Fibroblast of upper back skin (primary cell): ENCODE measurements around the gene TPPP3.

Source experiments
- DNase-seq: peaks from one replicate; pipeline ENCODE4 v3.0.0-alpha.2; 2013

Gene TPPP3

DNA sequence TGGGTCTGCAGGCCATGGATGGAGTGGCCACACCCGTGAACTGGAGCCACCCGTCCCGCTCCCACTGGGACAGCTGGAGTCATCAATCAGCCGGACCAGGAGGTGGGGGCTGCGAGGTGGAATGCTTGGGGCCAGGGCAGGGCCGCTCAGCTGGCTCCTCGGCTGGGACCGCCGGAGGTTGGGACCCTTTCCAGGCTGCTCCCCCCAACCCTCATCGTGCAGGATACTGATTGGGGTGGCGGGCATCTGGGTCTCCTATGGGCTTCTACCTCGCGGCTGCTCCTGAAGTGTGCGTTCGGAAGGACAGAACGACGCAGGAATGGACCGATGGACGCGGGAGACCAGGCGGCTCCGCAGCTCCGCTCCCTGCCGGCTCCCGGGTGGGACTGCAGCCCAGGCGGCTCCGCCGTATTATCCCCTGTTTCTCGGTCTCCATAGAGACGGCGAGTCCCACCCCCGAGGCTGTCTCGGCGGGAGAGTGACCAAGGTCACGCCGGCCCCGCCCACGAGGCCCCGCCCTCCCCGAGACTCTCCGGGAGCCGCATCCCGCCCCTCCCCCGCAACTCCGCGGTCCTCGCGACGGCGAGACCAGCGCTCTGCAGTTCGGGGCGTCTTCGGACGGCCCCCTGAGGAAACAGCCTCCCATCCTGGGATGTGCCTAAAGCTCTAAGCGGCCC lies at the start of gene TPPP3:
Gene TPPP3, minus strand, starts transcription at position 388 of the 677 bp plus-strand sequence. CDS start 2,387 bp downstream, outside the sequence.
- peak; percentile 64 for DNase-seq

GRCh38 chr16:67442581-67443255 lies 49.4 kb upstream of the TPPP3 start:
- DNase-seq, result no peak

DNA sequence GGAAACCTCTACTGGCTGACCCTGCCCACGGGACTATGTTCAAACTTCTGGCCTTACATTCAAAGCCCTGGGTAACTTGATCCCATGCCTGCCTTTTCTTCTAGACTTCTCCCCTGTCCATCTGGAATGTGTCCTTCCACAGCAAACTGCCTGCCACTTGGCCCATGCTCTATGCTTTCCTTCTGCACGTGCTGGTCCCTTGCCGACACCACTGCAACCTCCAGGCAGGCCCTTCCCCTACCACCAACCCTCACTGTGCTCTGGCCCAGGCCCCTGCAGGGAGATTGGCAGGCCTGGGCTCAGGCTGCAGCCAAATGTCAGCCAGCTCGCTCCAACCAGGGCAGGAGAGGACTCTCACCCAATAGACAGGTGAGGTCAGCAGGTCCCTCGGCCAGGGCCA lies 48.6 kb upstream of the TPPP3 start:
- DNase-seq, result no peak

GRCh38 chr16:67441271-67441753 lies 48.0 kb upstream of the TPPP3 start:
- DNase-seq, result no peak

DNA sequence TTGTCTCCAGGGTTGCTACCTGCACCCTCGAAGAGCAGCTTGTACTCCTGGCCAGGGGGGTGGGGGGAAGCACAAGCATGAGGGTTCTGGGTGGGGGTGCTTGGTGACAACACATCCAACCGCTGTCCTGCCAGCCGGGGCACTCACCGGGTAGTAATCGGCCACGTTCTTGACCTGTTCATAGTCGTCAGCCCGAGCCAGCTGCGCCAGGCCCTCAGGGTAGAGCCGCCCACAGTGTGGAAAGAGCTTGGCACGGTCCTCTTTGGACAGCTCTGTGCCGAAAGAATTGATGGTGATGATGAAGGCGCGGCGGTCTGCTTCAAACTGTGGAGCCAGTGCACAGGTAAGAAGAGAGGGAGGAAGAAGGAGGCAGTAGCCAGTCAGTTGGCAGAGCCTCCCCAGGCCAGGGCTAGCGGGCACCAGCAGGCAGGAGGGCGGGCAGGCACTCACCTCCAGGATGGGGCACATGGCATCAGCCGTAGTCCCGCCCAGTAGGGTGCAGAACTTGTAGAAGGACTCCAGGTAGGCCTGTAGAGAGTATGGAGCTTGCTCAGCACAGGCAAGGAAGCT lies 45.6 kb upstream of the TPPP3 start:
- DNase-seq, result no peak

DNA sequence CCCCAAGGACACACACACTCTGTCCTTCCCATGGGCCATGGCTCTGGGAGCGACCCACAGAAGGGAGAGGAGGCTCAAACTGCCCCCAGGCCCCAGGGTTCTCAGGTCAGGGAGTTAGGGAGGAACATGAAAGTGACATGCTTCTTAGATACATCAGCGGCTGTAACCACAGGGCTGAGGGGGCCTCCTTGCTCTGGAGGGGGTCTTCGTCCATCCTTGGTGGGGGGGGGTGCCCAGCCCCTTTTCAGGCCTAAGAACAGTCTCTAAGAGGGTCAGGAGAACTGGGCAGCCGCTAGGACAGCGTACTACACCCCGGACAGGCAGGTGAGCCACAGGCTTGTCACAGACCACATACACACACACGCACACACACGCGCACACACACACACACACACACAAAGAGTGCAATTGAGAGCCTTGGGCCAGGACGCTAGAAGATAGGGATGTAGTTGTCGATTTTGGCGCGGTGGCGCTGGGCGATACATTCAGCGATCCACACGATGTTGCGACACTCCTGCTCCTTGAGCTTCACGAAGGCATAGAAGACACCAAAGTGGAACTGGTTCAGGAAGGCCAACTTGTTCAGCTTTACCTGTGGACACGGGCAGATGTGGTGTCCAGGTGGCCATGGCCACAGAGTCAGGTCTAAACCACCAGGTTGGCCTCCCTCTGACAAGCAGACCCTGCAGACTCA lies 44.9 kb upstream of the TPPP3 start:
- no peak for DNase-seq

DNA sequence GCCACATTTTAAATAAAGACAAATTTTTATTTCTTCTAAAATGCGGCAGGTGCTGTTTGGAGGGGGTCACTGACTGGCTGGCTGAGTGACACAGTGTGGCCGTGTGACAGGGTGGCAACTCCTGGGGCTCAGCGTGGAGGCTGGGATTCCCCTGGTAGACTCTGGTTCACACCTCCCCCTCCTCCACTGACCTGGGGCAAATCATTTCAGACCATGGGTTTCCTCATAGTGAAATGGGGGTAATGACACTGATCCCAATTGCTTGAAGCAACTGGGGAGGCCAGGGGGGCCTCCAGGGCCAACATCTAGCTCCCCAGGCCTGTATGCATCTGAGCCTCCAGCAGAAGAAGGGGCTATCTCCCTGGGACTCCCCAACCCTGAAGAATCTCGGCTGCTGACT lies 44.2 kb upstream of the TPPP3 start:
- DNase-seq, result no peak

- DNase-seq, result no peak
These were observed 43.4 kb upstream of the TPPP3 start for GRCh38 chr16:67436640-67437193.

- DNase-seq, result no peak
These were observed 42.5 kb upstream of the TPPP3 start for GRCh38 chr16:67435758-67436164.

- DNase-seq, result no peak
These were observed 39.9 kb upstream of the TPPP3 start for GRCh38 chr16:67433131-67433719.

DNA sequence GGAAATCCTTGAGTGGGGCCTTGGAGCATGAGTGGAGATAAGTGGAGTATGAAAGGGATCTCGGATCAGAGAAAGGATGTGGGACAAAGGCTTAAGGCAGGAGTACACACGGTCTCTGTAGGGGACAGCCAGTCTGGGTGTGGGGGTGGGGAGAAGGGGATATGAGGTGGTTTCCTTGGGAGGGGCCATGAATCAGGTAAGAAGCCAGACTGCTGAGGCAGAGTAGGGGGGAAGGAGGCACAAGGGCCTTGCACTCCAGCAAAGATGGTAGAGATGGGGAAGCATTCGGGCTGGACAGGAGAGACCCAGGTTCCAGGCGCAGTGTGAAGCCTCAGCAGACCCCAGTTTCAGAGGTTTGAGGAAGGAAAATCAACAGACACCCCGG lies 39.2 kb upstream of the TPPP3 start:
- no peak for DNase-seq

GRCh38 chr16:67431775-67432505 lies 38.6 kb upstream of the TPPP3 start:
- no peak for DNase-seq

GRCh38 chr16:67430977-67431774 lies 37.9 kb upstream of the TPPP3 start, which contains the start of gene HSD11B2:
TSS of gene HSD11B2 (plus strand) at chr16:67431121. CDS start at chr16:67431249, 128 bp downstream.
- DNase-seq, result peak; percentile 11

GRCh38 chr16:67430504-67430976 lies 37.2 kb upstream of the TPPP3 start:
- DNase-seq, result no peak

DNA sequence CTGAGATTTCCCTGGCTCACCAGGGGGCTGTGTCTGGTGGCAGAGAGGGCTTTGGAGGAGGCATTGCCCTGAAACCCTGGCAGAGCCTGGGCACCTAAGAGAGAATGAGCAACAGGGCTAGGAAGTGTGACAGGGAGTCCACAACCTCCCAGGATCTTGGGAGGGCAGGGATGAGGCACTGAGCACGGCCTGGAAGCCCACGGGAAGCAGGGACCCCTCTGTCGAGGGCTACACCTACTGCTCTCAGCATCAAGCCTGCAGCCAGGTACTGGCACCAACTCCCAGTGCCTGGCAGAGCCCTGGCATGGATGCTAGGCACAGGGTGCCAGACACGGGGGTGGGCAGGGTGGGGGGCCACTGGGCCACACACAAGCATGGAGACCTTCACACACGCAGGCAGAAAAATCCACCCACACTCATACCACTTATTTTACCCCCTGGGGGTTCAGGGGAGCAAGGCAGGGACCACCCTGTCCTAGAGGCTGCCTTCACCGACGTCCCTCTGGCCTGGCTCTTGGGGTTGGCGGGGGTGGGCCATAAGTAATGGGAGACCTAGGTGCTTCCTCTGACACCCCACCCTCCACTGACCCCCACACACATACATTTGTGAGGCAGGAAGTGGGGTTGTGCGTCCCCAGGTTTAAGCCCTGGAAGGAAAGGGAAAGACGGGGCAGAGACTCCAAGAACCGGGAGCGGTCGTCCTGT lies 36.7 kb upstream of the TPPP3 start:
- DNase-seq, result no peak

DNA sequence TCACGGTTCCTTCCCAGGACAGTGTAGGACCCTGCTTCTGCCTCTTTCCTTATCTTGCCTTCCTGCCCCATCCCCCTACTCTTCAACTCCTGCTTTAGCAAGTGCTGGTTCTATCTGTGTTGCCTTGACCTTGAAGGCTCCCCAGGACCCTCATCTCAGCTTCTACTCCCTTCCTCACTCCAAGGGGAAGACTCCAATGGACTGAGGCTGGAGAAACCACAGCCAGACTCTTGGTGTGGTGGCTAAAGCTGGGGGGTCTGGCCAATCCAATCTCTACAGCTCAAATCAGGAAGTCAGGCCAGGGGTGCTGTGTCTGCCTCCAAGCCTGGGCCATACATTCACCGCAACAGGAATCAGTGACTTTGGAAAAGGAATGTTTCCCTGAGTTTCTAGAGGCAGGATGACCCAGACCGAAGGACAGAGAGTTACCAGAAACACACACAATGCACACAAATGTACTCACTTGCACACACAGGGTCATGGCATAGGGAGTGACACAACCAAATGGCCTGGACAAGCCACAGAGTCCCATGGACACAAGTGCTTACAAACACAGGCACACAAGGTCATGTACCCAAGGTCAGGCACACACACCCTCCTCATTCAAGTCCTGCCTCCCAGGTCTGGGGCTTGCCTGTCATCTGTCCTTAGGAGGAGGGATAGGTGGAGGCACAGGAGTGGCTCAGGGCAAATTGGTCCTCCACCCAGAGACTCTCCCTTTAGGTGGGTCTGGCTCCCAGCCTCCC lies 35.9 kb upstream of the TPPP3 start:
- DNase-seq, result no peak

DNA sequence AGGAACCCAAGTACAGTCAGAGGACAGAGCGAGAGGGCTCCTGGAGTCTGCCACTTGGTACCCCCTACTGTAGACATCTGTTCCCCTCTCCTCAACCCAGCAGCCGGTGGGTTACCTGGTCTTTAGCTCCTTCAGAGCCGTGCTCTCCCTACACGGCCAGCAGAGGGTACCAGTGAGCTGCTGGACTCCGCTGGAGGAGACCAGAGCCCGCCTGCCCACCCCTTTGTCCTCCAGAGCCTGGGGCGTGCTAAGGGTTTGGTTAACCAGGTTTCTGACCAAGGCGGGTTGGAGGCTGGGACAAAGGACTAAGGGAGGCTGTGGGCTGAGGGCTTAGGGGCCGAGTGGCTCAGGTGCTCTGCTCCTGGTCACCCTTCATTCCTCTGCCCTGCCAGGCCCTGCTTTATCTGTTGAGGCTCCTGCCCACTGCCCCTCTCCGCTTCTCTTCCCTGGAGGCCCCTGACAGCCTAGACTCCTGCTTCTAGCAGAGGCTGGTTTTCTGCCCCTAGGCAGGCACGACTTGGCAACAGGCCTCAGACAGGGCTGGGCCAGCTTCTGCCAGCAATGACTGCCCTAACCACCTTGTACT lies 34.9 kb upstream of the TPPP3 start:
- DNase-seq, result peak; percentile 49

DNA sequence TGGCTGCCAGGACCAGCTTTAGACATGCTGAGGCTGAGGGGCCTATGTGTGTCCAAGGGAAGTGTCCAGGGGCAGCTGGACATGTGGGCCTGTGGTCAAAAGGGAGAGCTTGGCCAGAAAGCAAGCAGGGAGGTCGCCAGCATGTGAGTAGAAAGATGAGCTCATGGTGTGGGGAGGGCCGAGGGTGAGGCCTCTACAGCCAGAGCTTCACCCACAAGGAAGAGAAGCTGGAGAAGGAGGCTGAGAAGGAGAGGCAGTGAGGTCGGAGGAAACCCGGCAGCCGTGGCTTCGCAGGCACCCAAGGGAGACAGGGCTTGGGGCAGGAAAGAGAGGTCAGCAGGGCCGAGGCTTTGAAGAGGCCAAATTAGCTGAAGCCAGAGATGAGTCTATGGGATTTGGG lies 33.7 kb upstream of the TPPP3 start:
- no peak for DNase-seq

- no peak for DNase-seq
These were observed 32.7 kb upstream of the TPPP3 start for GRCh38 chr16:67426022-67426421.
